Amniotic epithelial cell (primary cell): ENCODE measurements around the gene JAG1.

Source experiments
- DNase-seq: peaks from one replicate; pipeline ENCODE4 v3.0.0-alpha.2; 2010; ENCODE audit warnings: low read depth

The JAG1 gene

DNA sequence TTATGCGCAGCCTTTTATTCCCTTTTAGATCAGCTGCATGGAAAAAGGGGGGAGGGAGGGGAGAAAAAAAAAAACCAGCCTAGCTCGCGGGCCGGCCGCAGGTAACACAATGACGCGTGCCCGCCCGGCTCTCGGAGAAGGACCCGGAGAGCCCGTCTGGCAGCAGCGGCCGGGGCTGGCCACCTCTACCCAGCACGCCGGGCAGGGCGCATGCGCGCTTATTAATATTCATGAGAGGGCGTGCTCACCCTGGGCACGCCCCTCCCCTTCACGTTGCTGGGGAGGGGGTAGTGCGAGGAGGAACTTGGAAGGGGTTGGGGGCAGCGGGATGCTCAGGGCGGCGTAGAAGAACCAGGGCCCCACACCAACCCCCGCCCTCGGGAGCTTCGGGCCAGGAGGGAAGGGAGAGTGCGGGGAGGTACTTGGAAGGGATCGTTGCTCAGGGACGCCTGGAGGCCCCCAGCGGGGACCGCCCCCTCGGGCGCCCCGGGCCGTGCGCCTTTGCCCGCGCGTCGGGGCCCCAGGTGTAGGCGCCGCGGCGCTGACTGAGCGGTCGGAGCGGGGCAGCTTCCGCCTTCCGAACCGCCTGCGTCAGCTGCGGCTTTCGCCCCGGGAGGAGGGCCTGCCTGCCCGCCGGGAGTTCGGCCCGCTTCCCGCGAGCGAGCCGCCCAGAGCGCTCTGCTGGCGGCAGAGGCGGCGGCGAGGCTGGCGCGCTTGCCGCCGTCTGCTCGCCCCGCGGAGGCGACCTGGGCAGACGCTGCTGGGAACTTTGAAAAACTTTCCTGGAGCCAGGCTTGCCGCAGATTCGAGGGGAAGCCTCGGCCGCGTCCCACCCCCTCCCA, at the start of gene JAG1:
JAG1 (minus strand) TSS at position 158 of the 842 bp plus-strand sequence. CDS start 469 bp downstream, outside the sequence.
- DNase-seq: peak; percentile 82

- no peak for DNase-seq
These were observed 48.2 kb upstream of the JAG1 start for GRCh38 chr20:10721976-10722375.

DNA sequence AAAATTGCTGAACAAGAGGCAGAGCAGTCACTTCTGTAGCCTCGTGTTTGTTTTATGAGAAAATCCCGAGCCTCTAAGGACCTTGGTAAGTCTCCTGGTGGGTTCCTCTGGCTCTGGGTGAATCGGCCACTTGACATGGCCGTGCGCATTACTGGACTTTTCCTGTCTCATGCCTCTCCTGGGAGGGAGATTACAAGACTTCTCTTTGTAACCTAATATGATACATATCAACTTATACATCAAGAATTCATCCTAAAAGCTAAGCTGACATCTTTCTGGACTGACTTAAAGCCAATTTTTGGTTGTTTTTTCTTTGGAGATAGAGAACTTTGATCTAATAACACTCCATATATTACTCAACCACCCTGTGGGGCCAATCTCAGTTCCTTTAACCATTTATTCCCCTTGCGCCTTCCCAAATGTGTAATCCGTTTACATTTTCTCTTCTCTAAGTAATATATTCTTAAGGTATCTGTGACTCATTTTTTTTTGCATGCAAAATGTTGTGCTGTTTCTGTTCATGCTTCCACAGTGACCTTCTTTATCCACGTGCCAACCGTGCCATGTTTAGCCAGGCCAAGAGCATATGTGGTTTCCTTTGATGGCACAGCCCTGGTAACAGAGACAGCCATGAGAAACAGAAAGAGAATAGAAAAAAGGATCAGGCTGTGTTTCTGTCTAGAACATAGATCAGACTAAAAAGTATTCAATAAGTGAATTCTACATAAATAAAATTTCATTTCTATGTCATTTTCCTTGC, 47.5 kb upstream of the JAG1 start:
- no peak for DNase-seq

DNA sequence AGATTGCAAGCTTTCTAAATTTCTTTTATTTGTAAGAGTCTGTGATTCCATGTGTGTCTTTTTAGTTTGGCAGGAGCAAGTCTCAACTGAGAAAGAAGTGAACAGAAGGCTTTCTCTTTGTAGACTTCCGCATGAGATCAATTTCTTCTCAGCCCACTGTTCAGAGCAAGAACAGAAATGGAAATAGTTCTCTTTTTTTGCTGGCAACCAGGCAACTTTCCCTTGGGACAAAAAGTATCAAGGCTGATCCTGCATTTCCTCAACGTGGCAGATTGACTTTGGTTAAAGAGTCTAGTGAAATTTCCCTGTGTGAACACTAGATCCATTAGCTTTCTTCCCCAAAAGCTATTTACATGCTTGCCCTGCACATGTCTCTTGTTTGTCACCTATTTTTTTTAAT, 46.8 kb upstream of the JAG1 start:
- no peak for DNase-seq

GRCh38 chr20:10719740-10720385, 46.1 kb upstream of the JAG1 start:
- DNase-seq: no peak

GRCh38 chr20:10718661-10719060, 44.9 kb upstream of the JAG1 start:
- DNase-seq: peak; percentile 14

DNA sequence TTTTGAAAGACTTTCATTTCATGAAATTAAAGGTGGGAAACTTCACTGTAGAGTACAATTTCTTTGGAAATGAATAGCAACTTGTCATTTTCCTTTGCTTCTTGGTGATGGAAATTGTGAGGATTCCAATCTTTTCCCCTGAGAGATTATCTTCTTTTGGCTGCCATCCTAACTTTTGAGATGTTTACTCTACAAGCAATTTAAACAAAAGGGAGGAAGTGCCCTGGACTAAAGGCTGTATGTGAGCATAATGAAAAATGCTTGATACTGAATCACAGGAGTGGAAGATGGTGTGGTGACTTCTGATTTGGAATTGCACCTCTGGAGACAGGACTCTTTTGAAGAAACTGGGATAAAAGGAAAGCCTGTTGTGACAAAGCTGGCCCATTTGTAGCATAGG, 43.1 kb upstream of the JAG1 start:
- DNase-seq: no peak

DNA sequence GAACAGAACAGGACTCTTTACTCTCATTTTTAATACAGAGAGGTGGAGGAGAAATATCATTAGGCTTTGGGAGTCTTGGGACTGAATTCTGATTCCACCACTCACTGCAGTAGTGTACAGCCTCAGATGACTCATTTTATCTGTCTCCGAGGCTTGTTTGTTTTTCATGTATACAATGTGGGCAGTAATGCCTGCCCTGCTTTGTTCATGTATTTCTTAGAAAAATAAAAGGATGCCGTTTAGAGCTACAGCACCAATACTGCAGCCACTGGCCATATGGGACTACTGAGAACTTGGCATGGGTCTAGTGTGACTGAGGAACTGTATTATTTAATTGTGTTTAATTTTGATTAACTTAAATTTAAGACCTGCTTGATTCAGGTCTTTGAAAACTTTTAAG, 41.2 kb upstream of the JAG1 start:
- DNase-seq: peak; percentile 52

DNA sequence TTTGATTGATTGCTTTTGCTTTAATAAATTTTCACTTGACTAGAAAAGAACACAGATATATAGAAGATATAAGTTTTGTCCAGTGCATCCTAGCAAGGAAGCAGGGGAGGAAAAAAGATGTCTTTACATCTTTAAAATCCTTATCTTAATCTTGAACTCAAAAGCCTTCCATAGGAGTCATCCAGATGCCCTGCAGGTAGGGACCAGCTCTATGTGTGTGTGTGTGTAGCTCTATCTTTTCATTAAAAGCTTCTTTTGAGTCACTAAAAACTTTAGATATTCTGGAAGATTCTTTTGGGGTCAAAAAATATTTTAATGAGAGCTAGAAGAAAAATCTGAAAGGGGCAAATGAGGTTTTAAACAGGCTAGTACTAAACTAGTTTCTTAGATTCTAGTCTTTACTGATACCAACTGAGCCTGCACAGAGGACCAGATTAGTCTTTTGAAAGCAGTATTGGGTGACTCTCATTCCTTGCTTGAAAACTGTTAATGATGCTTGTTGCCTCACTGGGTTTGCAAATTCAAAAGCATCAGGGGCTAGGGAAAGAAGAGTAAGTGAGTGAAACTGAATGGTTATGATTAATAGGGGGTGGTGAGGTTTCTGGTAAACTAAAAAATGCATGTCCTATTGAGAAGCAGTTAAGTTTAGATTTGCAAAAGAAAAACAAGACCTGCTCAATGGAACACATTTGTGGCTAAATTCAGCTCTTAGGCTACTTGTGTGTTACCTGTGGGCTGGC, 40.6 kb upstream of the JAG1 start:
- DNase-seq: no peak

DNA sequence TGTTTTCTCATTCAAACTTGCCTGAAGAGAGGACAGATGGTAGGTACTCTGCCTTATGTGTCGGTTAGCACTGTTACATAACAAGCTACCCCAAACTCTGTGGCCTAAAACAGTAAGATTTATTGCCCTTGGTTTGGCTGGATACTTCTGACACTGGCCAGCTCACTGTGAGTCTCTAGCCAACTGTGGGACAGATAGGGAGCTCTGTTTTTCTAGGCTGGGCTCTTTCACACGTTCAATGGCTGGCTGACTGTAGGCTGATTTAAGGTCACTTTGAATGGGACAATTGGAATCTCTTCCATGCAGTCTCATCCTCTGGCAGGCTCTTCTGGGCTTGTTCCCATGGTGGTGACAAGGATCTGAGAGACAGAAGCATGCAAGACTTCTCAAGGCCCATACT, 39.4 kb upstream of the JAG1 start:
- DNase-seq: no peak

DNA sequence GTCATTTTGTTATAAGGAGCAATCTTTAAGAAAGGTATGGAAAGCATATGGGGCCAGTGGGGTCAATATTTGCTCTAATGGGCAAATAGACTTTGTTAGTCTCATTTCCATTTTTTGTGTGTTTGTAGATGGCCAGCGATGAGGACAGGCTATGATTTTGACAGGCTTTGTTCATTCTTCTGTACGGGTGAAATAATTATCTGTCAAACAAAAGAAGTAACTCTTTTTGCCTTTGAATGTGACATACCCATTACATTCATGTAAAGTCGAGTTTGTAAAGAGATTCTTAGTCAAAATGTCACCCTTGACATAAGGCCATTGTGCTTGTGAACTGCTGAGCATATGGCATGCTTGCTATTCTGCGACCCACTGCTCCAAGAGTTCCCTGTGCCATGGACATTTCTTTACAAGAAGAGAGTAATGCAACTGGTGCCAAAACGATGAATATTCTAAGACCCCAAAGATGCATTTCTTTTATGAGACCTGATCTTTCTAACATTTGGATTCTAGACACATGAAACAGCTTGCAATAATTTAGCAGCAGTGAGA, 38.2 kb upstream of the JAG1 start:
- DNase-seq: no peak

GRCh38 chr20:10710991-10711775, 37.4 kb upstream of the JAG1 start:
- no peak for DNase-seq

- DNase-seq: no peak
These were observed 36.1 kb upstream of the JAG1 start for GRCh38 chr20:10709916-10710315.

GRCh38 chr20:10708351-10709185, 34.8 kb upstream of the JAG1 start:
- peak; percentile 92 for DNase-seq

DNA sequence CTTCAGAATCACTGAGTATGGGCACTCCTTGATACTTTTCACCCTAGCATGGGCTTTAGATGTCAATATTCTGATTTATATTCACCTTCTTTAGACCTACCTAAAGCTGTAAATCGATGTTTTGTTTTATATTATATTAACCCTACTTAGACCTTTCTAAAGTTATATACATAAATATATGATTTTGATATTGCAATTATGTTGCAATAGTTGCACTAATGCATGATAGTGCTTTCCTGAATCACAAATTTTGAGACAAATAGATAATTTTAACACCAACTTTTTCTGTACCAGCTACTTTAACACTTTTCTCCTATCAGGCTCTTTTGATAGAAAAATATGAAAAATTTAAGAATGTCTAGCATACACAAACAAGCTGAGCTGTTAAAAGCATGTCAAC, 34.0 kb upstream of the JAG1 start:
- DNase-seq: no peak

- DNase-seq: no peak
These were observed 33.3 kb upstream of the JAG1 start for GRCh38 chr20:10707068-10707467.

DNA sequence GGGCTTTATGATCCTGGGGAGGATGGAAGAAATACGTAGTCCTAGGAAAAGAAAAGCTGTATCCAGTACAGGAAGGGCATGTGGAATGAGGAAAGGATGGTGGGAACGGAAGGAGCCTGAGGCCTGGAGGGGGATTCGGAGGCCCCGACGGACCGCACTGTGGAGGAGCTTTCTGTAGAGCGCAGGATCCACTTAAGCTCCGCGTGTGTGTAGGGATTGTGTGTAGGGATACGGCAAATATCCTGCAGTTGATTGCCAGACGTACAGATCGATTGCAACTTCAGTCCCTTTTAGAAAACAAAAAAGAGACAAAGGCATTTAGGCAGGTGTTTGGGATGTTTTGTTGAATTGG, 32.6 kb upstream of the JAG1 start:
- DNase-seq: no peak

- DNase-seq: no peak
These were observed 32.1 kb upstream of the JAG1 start for GRCh38 chr20:10705801-10706459.

DNA sequence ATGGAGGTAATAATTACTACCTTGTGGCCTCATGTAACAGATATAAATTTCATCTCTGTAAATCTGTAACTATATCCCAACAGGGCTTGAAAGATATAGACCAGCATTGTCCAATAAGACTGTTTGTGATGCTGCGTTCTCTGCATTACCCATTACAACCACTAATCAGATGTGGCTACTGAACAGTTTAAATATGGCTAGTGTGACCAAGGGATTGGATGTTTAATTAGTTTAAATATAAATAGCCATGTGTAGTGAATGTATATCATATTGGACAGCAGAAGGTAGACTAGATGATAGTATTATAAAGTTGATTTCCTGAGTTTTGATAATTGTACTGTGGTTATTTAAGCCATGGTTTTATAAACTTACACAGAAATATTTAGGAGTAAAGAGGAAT, 27.8 kb upstream of the JAG1 start:
- no peak for DNase-seq

DNA sequence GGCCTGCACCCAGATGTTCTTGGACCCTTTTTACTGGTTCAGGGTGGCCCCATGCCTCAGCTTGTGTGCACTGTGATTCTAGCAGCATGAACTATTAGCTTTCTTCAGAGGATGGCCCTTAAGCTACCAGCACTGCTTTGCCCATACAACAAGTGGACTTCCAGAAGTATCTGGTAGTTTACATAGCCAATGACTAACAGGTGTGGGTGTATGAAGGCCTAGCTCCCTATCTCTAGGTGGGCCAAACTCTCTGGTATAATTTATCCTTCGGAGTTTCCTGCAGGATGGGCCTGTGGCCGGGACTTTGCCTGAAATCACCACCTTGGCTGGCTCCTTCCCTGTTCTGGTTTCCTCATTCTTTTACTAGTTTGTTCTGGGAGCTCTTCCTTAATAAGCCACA, 26.1 kb upstream of the JAG1 start:
- no peak for DNase-seq
